H1 (cell line): ENCODE measurements around the gene MRC2.

Experiments used
- POLR2A ChIP-seq, 2 experiments: IDR thresholded peaks; 1 replicate in 1 of 2; 2 replicates in 1 of 2; pipeline ENCODE4 v1.6.1; 2011; ENCODE audit warnings: low read depth in 2 of 2, low read length in 2 of 2, mild to moderate bottlenecking in 2 of 2; ENCODE audit errors: control extremely low read depth in 1 of 2
- POLR2AphosphoS5 ChIP-seq: IDR thresholded peaks from 2 replicates; pipeline ENCODE4 v1.6.1; 2011; ENCODE audit warnings: low read depth, low read length
- SRF ChIP-seq: IDR thresholded peaks from 2 replicates; pipeline ENCODE4 v1.6.1; 2011; ENCODE audit warnings: mild to moderate bottlenecking, low read depth, low read length, moderate library complexity
- TF ChIP-seq, protein P1 (sequence below), 3 experiments: IDR thresholded peaks; 1 replicate in 2 of 3; 2 replicates in 1 of 3; pipeline versions ENCODE4 v1.5.1 to v1.6.1; 2011; ENCODE audit warnings: low read length in 3 of 3, mild to moderate bottlenecking in 3 of 3, inconsistent platforms in 2 of 3, low read depth in 1 of 3, moderate library complexity in 1 of 3; ENCODE audit not compliant: insufficient read depth in 1 of 3; ENCODE audit errors: control extremely low read depth in 1 of 3

DNA sequence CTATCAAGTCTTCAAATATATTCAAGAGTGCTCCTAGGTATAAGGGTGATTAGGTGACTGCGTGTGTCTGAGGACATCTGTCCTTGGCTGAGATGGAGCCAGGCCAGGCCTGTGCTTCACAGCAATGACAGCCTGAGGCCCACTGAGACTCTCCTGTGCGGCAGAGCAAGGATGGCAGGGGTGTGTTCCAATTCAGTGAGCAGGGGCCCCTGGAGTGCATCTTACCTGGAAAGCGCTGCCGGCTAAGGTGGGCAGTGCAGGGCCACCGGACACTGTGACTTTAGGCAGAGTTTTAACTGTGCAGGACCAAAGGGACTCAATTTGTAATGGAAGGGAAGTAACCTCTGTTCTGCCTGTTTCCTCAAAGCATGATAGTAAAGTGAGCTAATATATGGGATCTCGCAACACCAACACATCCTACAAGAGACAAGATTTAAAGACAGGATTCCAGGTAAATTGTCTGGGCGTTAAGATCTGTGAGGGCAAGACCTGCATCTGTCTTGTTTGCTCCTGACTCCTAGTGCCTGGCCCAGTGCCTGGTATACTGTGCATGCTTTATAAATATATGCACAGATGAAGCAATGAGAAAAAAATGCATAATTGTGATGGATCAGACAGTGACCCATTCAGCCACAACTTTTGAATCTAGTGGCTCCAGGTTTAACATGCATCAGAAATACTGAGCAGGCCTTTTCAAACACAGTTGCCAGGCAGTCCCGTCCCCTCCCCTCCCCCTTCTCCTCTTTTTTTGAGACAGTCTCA lies 86.7 kb downstream of the MRC2 start:
- TF ChIP-seq, protein P1, sequence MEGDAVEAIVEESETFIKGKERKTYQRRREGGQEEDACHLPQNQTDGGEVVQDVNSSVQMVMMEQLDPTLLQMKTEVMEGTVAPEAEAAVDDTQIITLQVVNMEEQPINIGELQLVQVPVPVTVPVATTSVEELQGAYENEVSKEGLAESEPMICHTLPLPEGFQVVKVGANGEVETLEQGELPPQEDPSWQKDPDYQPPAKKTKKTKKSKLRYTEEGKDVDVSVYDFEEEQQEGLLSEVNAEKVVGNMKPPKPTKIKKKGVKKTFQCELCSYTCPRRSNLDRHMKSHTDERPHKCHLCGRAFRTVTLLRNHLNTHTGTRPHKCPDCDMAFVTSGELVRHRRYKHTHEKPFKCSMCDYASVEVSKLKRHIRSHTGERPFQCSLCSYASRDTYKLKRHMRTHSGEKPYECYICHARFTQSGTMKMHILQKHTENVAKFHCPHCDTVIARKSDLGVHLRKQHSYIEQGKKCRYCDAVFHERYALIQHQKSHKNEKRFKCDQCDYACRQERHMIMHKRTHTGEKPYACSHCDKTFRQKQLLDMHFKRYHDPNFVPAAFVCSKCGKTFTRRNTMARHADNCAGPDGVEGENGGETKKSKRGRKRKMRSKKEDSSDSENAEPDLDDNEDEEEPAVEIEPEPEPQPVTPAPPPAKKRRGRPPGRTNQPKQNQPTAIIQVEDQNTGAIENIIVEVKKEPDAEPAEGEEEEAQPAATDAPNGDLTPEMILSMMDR (IDR thresholded peaks at IDR 0.05; ENCODE audit: control extremely low read depth in 1 of 3, insufficient read depth in 1 of 3, low read depth in 1 of 3, low read length in 3 of 3) = no peak
- TF ChIP-seq SRF = no peak
- no peak for TF ChIP-seq POLR2A (IDR thresholded peaks at IDR 0.05; ENCODE audit: control extremely low read depth in 1 of 2, low read depth in 2 of 2, low read length in 2 of 2)
- TF ChIP-seq POLR2AphosphoS5 = no peak
